ENCODE data around the gene COQ2.
"Not testable (repeated sequence)": the region's sequence is repeated elsewhere in the genome, so short reads cannot be mapped to it uniquely, and the experiment has no call there.

The COQ2 gene

DNA sequence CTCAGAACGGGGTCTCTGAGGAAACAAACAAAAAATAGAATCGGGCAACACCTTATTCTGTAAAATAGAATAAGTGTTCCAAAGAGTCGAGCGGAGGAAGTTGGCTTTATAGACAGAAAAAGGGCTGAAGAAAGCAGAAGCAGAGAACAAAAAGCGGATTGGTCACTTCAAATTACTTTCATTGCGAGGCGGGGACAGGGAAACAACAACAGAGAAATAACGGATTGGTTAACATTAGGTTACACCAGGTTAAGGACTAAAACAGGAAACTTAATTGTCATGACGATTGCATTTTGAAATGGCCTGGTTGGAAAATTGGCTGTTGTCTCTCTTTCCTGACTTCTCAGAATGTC, 433 bp upstream of the COQ2 start:
- DNase-seq (ENCODE audit: low read depth in 2 of 2), result no peak

DNA sequence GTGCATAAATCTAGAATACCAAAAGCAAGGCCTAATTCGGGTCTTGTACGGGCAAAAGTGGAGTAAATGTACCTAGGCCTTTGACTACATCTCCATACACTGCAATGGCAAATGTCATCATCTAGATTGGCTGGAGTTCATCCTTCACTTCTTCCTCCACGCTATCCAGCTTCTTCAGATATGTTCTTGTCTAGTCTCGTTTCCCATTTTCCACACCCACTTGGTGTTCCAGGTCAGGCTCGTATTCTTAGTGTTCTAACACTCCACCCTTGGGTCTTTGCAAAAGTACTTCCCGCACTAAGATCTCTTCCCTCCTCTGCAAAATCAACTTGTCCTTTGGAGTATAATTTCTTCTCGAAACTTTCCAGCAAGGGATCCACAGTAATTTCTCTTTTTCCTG, 1.4 kb downstream of the COQ2 start:
- DNase-seq (ENCODE audit: low read depth in 2 of 2), result no peak

DNA sequence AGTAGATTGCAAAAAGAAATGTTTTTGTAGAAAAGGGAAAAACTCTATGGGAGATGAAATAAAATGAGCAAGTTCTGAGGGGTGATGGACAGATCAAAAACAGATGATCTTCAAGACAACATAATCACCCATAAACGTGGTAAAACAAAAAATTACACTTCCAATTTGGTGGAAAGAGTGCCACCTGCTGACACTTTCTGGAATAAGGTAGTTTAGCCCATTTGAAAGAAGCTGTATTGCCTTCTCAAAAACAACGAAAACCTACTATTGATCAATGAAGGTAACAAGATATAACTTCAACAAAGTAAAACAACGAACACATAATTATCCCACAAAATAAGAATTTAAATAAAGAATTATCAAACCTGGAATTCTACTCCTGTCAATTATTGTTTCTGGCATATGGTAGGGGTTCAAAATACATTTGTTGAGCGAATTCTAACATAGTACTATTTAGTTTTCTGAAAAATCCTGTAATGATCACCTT, 2.5 kb downstream of the COQ2 start:
- DNase-seq (ENCODE audit: low read depth in 2 of 2), result peak; percentile 36 to 46

DNA sequence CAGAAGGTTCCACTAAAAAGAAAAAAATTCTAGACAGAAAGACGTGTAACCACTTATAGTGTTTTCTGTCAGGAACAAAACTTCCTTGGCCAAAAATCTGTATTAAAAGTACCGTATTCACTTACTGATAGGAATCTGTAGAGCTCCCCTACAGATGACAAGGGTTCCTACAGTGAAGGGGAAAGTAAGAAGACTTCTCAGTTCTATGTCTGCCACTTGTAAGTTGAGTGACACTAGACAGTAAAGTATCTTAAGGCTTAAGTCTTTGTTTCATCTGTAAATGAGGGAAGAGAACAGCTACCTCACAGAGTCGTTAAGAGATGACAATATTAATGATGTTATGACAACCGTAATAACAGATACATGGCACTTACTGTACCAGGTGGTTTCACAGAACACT, 3.3 kb downstream of the COQ2 start:
- DNase-seq (ENCODE audit: low read depth in 2 of 2), result no peak

DNA sequence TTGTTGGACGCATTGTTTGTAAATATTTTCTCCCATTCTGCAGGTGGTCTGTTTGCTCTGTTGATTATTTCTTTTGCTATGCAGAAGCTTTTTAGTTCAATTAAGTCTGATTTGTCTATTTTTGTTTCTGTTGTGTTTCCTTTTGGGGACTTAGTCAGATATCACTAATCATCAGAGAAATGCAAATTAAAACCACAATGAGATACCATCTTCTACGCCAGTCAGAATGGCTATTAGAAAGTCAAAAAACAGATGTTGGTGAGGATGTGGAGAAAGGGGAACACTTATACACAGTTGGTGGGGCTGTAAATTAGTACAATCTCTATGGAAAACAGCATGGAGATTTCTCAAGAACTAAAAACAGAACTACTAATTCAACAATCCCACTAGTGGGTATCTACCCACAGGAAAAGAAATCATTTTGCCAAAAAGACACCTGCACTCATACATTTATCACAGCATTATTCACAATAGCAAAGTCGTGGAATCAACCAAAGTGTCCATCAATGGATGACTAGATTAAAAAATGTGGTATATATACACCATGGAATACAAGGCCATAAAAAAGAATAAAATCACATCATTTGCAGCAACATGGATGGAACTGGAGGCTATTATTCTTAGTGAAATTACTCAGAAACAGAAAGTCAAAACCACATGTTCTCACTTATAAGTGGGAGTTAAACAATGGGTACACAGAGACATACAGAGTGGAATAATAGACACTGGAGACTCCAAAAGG, 8.1 kb downstream of the COQ2 start:
- no peak for DNase-seq (ENCODE audit: low read depth in 2 of 2)

DNA sequence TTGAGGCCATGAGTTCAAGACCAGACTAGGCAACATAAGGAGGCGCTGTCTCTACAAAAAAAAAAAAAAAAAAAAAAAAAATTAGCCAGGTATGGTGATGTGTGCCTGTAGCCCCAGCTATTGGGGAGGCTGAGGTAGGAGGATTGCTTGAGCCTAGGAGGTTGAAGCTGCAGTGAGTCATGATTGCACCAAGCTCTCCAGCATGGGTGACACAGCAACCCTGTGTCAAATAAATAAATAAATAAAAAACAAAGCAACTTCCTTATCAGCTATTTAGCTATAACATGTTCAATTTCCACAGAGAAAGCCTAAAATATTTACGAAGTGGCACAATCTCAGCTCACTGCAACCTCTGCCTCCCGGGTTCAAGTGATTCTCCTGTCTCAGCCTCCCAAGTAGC, 10.7 kb downstream of the COQ2 start:
- not testable (repeated sequence) for DNase-seq (ENCODE audit: low read depth in 2 of 2)

DNA sequence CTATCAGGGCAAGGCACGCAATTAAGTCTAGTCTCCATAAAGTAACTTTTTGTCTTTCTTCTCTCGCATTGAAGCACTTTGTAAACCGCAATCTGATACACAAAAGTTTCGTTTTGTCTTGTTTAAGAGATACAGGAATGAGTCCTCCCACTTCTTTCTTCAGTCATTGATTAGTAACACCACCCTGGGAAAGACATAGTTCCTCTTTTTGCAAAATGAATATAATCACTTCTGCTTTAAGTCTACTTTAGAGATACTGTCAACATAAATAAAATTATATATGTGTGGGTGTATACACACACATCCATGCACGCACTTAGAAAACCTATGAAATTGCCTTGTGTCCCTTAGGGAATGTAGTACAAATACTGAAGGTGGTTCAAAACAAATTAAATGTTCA, 11.7 kb downstream of the COQ2 start:
- DNase-seq (ENCODE audit: low read depth in 2 of 2), result no peak

DNA sequence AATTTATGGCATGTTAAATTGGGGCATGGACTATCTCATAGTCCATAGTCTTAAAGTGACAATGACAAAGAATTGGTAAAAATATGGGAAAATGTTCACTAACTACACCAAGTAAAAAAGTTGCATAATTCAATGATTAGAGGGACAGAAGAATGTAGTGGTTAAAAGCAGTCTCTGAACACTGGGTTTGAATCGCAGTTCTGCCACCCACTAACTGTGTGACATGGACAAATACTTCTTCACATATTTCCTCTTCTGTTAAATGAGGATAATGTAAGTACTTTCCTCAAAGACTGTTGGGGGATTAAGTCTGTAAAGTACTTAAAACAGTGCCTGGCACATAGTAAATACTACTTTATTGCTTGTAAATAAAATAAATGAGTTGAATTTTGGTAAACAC, 15.3 kb downstream of the COQ2 start:
- DNase-seq (ENCODE audit: low read depth in 2 of 2), result no peak

DNA sequence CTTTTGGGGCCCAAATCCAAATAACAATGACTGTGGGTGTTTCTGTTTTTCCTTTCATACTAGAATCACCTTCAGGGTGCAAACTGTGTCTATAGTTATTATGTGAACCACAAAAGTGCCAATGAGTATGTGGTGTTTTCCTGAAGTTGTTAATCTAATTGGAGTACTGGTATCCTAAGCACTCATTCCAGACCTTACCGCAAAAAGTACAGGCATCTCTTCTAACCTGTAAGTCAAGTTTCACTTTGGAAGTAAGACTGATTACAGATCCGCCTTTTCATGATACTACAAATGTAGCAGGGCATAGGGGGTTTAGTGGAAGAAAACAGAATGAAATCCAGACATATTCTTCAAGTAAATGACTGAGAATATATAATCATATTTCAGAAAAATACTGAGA, 16.1 kb downstream of the COQ2 start:
- DNase-seq (ENCODE audit: low read depth in 2 of 2), result no peak

DNA sequence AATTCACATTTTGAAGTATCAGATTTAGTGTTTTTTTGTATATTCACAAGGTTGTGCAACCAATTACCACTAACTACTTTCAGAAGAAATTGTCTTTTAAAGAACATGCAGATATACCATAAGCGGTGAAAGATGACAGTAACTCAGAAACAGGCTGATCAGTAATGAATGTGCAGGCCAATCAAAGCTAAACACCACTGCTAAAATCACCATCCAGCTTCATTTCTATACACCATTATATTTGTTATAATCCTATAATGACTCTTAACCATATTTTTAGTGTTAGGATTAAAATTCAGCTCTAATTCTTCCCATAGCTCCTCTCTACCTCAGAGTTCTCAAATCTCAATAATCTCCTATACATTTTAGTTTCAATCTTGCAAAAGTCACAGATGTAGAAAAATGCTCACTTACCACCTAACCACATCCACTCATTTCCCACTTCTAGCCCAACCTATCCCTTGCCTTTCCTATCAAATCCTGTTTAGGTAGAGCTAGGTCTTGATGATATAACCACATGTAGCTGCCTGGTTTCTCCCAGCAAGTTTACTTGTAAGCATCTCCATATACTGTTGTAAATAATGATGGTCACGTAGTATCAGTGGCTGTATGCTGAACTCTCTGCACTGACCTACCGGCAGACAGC, 16.6 kb downstream of the COQ2 start:
- no peak for DNase-seq (ENCODE audit: low read depth in 2 of 2)

DNA sequence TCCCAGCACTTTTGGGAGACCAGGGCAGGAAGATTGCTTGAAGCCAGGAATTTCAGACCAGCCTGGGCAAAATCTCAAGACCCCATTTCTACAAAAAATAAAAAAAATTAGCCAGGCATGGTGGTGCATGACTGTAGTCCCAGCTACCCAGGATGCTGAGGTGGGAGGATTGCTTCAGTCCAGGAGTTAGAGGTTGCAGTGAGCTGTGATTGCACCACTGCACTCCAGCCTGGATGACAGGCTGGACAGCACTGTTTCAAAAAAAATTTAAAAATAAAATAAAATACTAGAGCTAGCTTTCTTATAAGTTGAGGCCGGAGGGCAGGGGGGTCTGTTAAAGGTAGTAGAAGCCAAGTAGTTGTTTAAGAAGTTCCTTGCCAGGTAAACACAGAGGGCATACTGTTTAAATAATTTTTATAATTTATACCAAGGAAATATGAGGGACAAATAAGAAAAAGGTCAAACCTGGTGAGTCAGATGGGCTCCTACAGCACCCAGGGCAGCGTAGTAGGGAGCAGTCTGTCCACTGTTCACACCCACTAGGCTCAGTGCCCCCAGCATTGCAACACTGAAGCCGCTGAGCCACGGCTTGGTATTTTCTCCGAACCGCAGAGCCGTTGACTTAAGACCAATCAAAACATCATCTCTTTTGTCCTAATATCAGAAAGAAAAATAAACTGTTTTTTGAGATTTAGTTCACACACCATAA, 17.3 kb downstream of the COQ2 start:
- DNase-seq (ENCODE audit: low read depth in 2 of 2), result no peak

DNA sequence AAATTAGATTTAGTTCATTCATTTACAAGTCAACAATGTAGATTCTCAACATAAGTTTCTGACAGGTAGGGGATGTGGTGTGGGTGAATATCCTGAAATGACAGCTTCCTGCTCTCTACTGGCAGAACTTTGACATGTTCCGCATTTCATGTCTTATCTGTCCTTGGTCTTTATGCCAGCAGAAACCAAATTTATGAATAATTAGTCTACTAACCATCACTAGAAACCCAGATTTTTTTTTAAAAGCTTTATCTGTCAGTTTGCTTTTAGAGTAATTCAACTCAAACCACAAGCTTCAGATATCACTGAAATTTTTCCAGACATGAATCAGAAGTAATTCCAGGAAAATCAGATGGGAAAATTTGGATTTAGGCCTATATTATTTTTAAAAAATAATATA, 17.9 kb downstream of the COQ2 start:
- DNase-seq (ENCODE audit: low read depth in 2 of 2), result no peak

DNA sequence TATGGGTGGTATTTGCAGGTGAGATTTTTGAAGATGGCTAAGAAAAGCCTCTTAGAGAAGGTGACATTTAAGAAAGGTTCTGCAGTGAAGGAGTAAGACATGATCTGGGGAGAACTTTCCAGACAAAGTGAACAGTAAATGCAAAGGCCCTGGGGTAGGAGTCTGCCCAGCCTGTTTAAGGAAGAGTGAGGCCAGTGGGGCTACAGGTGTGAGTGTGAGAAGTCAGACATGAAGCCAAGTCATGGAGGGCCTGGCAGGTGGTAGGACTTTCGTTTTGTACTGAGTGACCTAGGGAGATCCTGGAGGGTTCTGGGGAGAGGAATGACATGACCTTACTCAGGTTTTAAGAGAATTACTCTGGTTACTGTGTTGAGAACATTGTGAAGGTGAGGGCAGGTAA, 21.5 kb downstream of the COQ2 start:
- no peak for DNase-seq (ENCODE audit: low read depth in 2 of 2)

DNA sequence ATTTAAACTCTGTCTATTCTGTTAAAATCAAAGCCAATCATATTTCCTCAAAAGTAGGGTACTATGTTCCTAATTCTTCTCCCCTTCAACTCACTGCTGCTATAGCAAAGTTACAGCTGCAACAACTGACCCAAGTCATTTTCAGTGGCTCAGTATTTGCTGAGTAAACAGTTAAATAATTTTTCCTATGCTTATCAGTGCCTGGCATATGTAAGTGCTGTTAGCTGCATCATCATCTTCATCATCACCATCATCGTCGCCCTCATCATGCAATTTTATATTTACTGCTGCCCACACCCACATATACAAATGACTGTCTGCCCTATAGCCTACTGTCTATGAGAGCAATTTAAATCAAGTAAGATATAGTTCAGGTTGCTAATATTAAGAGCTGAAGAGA, 21.9 kb downstream of the COQ2 start:
- DNase-seq (ENCODE audit: low read depth in 2 of 2), result no peak

DNA sequence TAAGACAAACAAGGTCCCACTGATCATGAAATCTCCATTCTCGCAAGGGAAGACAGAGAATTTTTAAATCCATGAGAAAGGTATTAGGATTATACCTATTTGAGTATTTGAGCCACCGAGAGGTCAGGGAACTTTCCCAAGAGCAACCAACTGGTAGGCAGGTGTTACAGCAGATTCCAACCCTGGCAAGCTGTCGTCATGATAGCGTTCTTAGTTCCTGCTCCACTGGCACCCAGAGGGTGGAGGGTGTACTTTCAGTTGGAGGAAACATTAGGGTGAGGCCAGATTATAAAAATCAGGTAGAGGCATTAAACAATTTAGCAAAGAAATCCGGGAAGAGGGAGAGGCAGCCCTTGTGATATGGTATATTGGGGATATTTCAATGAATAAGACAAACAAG, 23.3 kb downstream of the COQ2 start:
- no peak for DNase-seq (ENCODE audit: low read depth in 2 of 2)

DNA sequence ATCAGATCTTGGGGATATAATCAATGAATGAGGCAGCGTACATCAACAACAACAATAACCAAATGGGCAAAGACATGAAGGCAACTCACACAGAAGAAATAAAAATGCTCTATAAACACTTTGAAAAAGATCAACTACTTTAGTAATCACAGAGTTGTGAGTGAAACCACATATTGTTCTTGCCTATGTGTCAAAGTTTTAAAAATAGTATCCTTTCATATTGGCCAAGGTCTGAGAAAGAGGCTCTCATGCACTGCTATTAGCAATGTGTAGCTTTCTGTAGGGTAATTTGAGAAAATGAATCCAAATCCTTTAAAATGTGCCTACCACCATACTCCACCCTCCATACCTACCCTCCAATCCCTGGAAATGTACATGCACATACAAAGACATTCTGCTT, 25.0 kb downstream of the COQ2 start:
- DNase-seq (ENCODE audit: low read depth in 2 of 2), result no peak

DNA sequence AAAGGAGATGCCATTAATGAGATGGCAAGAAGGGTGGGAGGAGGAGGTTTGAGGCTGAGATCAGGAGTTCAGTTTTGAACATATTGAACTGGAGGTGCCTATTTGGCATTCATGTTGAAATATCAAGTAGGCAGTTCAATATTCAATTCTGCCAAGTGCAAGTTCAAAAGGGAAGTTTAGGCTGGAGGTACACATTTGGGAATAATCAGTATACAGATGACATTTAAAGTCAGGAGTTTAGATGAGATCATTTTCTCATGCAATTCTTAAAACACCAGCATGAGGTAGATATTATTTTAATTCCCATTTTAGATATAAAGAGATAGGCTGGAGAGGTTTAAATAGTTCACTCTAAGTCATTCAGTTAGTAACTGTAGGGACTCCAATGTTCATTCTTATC, 26.1 kb downstream of the COQ2 start:
- no peak for DNase-seq (ENCODE audit: low read depth in 2 of 2)

DNA sequence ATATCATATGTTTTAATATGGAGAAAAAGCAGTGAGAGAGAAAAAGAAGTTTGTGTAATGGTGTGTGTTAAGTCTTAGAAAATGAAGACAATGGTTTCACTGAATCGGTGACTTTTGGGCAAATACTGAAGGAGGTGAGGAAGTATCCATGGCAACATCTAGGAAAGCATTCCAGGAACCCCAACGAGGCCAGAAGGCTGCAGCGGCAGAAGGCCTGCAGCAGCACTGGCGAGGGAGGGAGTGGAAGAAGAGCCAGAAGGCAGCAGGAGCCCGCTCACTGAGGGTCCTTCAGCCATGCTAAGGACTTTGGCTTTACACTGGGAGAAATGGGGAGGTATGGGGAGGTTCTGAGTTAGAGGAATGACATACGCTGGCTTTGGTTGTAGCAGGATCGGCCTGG, 26.8 kb downstream of the COQ2 start:
- no peak for DNase-seq (ENCODE audit: low read depth in 2 of 2)

DNA sequence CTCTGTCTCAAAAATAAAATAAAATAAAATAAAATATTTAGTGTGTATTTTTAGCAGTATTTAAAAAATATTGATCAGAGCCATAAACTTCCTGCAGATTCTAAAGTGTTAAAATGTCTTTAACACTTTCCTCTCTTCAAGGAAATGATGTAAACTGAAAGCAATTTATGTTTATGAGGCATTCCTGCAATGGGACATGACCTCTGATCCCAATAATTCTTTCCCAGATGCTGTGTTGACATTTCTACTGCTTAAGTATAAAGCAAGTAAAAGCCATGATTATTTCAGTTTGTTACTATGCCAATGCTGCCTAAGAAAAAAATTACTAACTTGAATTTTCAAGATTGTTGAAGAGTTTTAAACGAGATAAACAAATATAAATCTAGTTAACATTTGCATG, 29.0 kb downstream of the COQ2 start:
- peak; percentile 85 to 90 for DNase-seq (ENCODE audit: low read depth in 2 of 2)

DNA sequence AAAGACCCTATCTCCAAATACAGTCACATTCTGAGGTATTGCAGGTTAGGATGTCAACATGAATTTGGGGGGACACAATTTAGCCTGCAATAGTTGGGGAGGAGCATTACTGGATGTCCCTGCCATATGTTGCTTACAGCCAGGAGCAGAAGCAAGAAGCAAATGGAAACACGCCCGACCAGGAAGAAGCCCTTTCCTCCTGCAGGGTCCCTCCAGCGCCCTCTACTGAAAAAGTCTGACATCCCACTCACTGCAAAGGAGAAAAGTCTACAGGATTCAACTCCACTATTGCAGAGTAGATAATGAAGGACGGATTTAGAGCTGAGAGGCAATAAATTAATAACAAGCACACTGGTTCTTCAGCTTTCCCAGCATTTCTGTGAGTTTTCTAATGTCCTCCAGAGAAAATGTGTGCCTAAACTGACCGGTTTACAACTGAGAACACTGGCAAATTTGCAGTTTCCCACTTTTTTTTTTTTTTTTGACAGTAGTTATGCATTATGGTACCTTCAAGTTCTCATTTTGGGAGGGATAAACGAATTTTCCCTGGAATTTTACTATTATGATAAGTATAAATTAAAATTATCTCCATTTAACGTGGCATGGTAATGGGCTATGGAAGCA, 31.7 kb downstream of the COQ2 start:
- peak in 1 of 2 experiments; percentile 22 for DNase-seq (ENCODE audit: low read depth in 2 of 2)

DNA sequence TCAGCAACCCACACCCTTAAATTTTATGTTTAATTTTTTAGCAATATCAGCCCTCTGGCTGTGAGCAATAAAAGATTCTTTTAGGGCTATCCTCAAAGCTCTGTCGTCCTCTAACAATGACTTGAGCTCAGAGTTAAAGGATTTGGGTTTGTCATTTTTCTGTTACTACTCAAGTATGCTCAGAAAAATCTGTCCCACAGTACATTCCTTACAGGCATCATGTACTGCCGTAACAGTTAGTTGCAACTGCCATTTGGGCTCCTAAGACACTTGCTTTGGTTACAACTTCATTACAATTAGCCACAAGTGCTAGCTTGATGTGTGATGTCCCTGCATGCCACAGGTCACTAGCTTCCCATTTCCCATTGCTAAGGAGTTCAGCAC, 33.2 kb downstream of the COQ2 start:
- no peak for DNase-seq (ENCODE audit: low read depth in 2 of 2)

DNA sequence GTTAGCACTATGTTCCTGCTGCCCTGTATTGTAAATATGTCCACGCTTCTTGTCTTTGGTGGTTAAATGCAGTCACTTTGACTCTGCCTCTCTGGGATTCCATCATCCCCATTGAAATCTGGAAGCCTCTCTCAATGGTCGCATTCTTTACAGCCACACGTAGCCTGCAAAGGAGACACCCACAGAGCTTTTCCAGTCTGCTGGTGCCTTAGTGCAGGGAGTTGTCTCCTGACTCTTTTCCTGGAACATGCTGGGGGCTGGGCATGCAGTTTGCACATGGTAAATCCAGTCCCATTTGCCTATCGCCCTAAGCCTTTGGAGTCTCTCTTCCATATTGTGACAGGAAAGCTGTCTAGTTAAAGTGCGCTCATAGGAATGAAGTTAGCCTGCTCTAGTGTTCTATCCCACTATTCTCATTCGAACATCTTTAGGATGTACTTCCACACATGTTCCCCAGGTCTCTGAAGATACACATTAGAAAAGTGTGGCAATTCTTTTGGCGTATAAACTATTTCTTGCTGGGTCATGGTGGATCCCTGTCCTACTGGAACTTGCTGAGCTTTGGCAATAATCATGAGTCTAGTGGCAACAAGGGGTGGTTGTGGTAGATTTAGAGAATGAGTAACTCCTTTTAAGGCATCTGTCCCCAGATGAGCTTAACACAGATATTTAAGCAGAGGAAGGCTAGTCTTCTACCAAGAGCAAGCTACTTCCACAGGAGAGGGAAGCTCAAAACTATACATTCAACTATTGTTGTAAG, 33.7 kb downstream of the COQ2 start:
- peak; percentile 29 to 45 for DNase-seq (ENCODE audit: low read depth in 2 of 2)

Data from fibroblast of skin of left biceps (primary cell).